Neural cell (in vitro differentiated cells): Measurements from ENCODE around the gene PIKFYVE. TPM values are rescaled to one million over a fixed set of nuclear protein-coding genes. Genes with fewer than 3 reads are reported as not detected.

Experiments
- H2AFZ ChIP-seq: fragments of 200-600, 300-800 bp; sonication (generic), shearing (Covaris generic); 2 replicates; pipeline ENCODE4 v1.6.0; 2014; ENCODE audit warnings: low read depth, mild to moderate bottlenecking, antibody characterized with exemption, low read length, moderate library complexity
- H3F3A ChIP-seq: fragments of 200-600 bp; shearing (Covaris generic); 2 replicates; pipeline ENCODE4 v1.6.1; 2016; ENCODE audit warnings: mild to moderate bottlenecking, moderate library complexity, mixed read lengths, antibody characterized with exemption, low read length; ENCODE audit not compliant: insufficient read depth, poor library complexity, severe bottlenecking
- H3K27ac ChIP-seq: fragments of 200-600, 300-800 bp; sonication (generic), shearing (Covaris generic); 2 replicates; pipeline ENCODE4 v1.5.1; 2014; ENCODE audit warnings: mild to moderate bottlenecking, low read length, moderate library complexity
- H3K27me3 ChIP-seq: fragments of 300-800, 200-600 bp; sonication (generic), shearing (Covaris generic); 2 replicates; pipeline ENCODE4 v1.6.0; 2014; ENCODE audit warnings: mild to moderate bottlenecking, low read depth, low read length, moderate library complexity; ENCODE audit not compliant: insufficient read depth
- H3K36me3 ChIP-seq: fragments of 300-800, 200-600 bp; sonication (generic), shearing (Covaris generic); 2 replicates; pipeline ENCODE4 v1.5.1; 2014; ENCODE audit warnings: mild to moderate bottlenecking, antibody characterized with exemption, low read length, moderate library complexity; ENCODE audit not compliant: insufficient read depth
- H3K4me2 ChIP-seq: fragments of 300-800, 200-600 bp; sonication (generic), shearing (Covaris generic); 2 replicates; pipeline ENCODE4 v1.6.0; 2014; ENCODE audit warnings: mild to moderate bottlenecking, low read length
- H3K4me3 ChIP-seq: fragments of 300-800, 200-600 bp; sonication (generic), shearing (Covaris generic); 2 replicates; pipeline ENCODE4 v1.5.1; 2014; ENCODE audit warnings: mild to moderate bottlenecking, low read length, moderate library complexity
- H3K79me2 ChIP-seq: fragments of 200-600 bp; shearing (Covaris generic); replicated peaks from 2 replicates; pipeline ENCODE4 v1.6.0; 2014; ENCODE audit warnings: mild to moderate bottlenecking, low read length, moderate library complexity; ENCODE audit not compliant: insufficient read depth
- H3K9ac ChIP-seq: fragments of 300-800, 200-600 bp; sonication (generic), shearing (Covaris generic); 2 replicates; pipeline ENCODE4 v1.6.1; 2016; ENCODE audit warnings: mild to moderate bottlenecking, low read length, mixed read lengths
- H3K9me2 ChIP-seq: fragments of 200-600 bp; shearing (Covaris generic); 2 replicates; pipeline ENCODE4 v1.6.1; 2016; ENCODE audit warnings: mild to moderate bottlenecking, low read length, mixed read lengths; ENCODE audit not compliant: insufficient read depth
- H3K9me3 ChIP-seq: fragments of 200-600, 300-800 bp; sonication (generic), shearing (Covaris generic); 2 replicates; pipeline ENCODE4 v1.6.1; 2016; ENCODE audit warnings: mild to moderate bottlenecking, mixed run types, low read length, moderate library complexity, mixed read lengths
- H4K20me1 ChIP-seq: fragments of 200-600 bp; shearing (Covaris generic); 2 replicates; pipeline ENCODE4 v1.6.1; 2016; ENCODE audit warnings: mild to moderate bottlenecking, mixed run types; ENCODE audit not compliant: insufficient read depth
- EP300 ChIP-seq: fragments of 450-650 bp; conservative IDR thresholded peaks from 2 replicates; pipeline ENCODE4 v1.6.1; 2014; ENCODE audit warnings: antibody characterized with exemption, mild to moderate bottlenecking, moderate library complexity; ENCODE audit not compliant: poor library complexity, severe bottlenecking
- EZH2 ChIP-seq: fragments of 200-600, 300-800 bp; shearing (Covaris generic), sonication (generic); IDR thresholded peaks from 2 replicates; pipeline ENCODE4 v1.6.1; 2014; ENCODE audit warnings: antibody characterized with exemption, low read length, borderline replicate concordance, mild to moderate bottlenecking; ENCODE audit not compliant: insufficient read depth, poor library complexity, severe bottlenecking
- MXI1 ChIP-seq: fragments of 450-650 bp; conservative IDR thresholded peaks from 2 replicates; pipeline ENCODE4 v1.6.1; 2014; ENCODE audit warnings: antibody characterized with exemption, mild to moderate bottlenecking; ENCODE audit not compliant: poor library complexity, severe bottlenecking
- POLR2AphosphoS5 ChIP-seq: IDR thresholded peaks from 2 replicates; pipeline ENCODE4 v1.6.1; 2012
- RAD21 ChIP-seq: fragments of 450-650 bp; conservative IDR thresholded peaks from 2 replicates; pipeline ENCODE4 v1.6.1; 2014; ENCODE audit warnings: antibody characterized with exemption, mild to moderate bottlenecking, moderate library complexity
- SMC3 ChIP-seq: fragments of 450-650 bp; conservative IDR thresholded peaks from 2 replicates; pipeline ENCODE4 v1.6.1; 2014; ENCODE audit warnings: antibody characterized with exemption, mild to moderate bottlenecking, moderate library complexity; ENCODE audit not compliant: poor library complexity
- TAF1 ChIP-seq: IDR thresholded peaks from 2 replicates; pipeline ENCODE4 v1.6.1; 2012; ENCODE audit warnings: low read depth
- polyA plus RNA-seq: library from polyadenylated mRNA; depleted of rRNA; stranded (reverse); fragments of >200 nt; gene quantifications from 2 replicates; pipeline ENCODE4 v1.2.3, GENCODE V29; 2014
- TF ChIP-seq, protein P1 (sequence below): IDR thresholded peaks from 2 replicates; pipeline ENCODE4 v1.6.1; 2012; ENCODE audit warnings: borderline replicate concordance
- TF ChIP-seq, protein P2 (sequence below): fragments of 450-650 bp; IDR thresholded peaks from 2 replicates; pipeline ENCODE4 v1.5.1; 2014; ENCODE audit warnings: antibody characterized with exemption, mild to moderate bottlenecking, moderate library complexity; ENCODE audit not compliant: poor library complexity, severe bottlenecking

The PIKFYVE gene
- polyA plus RNA-seq, 1 donor from 2014 or later, result 27.1 TPM

DNA sequence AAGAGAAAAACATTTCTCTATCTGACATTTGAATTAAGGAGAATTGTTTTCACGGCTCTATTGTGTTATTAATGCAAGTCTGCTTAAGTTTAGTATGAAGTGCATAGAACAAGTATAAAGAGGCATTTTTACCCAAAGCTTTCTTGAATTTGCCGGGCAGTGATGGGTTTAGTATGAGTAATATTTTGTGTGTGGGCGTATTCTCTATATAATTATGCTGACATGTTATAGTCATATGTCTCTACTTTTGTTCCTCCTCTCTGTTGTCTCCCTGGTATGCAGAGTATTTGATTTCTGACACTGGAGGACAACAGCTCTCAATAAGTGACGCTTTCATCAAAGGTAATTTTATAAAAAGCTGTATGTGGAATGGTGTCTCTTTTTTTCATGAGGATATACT is 45.9 kb downstream of the PIKFYVE start:
- H3F3A ChIP-seq, result no peaks in the 10 kb centered on the region
- H3K9me2 ChIP-seq, result no peaks in the 10 kb centered on the region
- no peaks in the 10 kb centered on the region for H3K27me3 ChIP-seq
- no peaks in the 10 kb centered on the region for H4K20me1 ChIP-seq
- no peak overlapping the region for H3K9ac ChIP-seq
- H3K36me3 ChIP-seq, result no peaks in the 10 kb centered on the region
- H3K4me3 ChIP-seq, result no peak overlapping the region
- no peak overlapping the region for H3K4me2 ChIP-seq
- no peak overlapping the region for H3K27ac ChIP-seq
- no peak overlapping the region for H2AFZ ChIP-seq
- H3K9me3 ChIP-seq, result no peaks in the 10 kb centered on the region
- no peak for TF ChIP-seq EP300
- TF ChIP-seq TAF1, result no peak
- TF ChIP-seq RAD21, result no peak
- TF ChIP-seq, protein P1, sequence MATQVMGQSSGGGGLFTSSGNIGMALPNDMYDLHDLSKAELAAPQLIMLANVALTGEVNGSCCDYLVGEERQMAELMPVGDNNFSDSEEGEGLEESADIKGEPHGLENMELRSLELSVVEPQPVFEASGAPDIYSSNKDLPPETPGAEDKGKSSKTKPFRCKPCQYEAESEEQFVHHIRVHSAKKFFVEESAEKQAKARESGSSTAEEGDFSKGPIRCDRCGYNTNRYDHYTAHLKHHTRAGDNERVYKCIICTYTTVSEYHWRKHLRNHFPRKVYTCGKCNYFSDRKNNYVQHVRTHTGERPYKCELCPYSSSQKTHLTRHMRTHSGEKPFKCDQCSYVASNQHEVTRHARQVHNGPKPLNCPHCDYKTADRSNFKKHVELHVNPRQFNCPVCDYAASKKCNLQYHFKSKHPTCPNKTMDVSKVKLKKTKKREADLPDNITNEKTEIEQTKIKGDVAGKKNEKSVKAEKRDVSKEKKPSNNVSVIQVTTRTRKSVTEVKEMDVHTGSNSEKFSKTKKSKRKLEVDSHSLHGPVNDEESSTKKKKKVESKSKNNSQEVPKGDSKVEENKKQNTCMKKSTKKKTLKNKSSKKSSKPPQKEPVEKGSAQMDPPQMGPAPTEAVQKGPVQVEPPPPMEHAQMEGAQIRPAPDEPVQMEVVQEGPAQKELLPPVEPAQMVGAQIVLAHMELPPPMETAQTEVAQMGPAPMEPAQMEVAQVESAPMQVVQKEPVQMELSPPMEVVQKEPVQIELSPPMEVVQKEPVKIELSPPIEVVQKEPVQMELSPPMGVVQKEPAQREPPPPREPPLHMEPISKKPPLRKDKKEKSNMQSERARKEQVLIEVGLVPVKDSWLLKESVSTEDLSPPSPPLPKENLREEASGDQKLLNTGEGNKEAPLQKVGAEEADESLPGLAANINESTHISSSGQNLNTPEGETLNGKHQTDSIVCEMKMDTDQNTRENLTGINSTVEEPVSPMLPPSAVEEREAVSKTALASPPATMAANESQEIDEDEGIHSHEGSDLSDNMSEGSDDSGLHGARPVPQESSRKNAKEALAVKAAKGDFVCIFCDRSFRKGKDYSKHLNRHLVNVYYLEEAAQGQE, result no peak
- no peak for TF ChIP-seq MXI1
- TF ChIP-seq, protein P2, sequence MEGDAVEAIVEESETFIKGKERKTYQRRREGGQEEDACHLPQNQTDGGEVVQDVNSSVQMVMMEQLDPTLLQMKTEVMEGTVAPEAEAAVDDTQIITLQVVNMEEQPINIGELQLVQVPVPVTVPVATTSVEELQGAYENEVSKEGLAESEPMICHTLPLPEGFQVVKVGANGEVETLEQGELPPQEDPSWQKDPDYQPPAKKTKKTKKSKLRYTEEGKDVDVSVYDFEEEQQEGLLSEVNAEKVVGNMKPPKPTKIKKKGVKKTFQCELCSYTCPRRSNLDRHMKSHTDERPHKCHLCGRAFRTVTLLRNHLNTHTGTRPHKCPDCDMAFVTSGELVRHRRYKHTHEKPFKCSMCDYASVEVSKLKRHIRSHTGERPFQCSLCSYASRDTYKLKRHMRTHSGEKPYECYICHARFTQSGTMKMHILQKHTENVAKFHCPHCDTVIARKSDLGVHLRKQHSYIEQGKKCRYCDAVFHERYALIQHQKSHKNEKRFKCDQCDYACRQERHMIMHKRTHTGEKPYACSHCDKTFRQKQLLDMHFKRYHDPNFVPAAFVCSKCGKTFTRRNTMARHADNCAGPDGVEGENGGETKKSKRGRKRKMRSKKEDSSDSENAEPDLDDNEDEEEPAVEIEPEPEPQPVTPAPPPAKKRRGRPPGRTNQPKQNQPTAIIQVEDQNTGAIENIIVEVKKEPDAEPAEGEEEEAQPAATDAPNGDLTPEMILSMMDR, result no peak
- no peak for TF ChIP-seq SMC3
- no peak for TF ChIP-seq POLR2AphosphoS5
- no peak for TF ChIP-seq EZH2
- H3K79me2 ChIP-seq, result no peaks in the 10 kb centered on the region

DNA sequence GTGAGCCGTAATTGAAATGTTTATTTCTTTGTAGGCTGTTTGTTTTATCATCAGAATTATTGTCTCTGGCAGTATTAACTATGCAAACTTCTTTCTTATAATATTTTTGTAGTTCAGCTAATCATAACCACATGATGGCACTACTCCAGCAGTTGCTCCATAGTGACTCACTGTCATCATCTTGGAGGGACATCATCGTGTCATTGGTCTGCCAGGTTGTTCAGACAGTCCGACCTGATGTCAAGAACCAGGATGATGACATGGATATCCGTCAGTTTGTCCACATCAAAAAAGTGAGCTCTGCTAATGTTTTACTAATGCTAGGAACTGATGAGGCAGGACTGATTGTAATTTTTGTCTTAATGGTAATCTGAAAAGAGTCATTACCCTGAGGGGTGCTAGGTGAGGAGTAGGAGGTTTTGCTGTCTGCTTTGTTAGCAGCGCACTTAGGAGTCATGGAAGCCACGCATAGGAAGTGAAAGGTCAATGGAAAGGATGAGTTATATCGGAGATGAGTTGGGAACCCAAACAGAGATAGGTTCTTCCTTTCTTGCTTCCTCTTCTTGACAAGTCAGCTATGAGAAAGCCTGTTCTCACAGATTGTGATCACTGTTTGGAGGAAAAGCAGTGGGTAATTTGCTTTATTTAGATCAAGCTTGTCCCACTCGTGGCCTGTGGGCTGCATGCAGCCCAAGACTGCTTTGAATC is 49.2 kb downstream of the PIKFYVE start:
- H3K36me3 ChIP-seq, result no peaks in the 10 kb centered on the region

More for the DNA sequence above, 49.2 kb downstream of the PIKFYVE start:
- H2AFZ ChIP-seq, result no peak overlapping the region
- H3K4me2 ChIP-seq, result no peak overlapping the region
- no peak overlapping the region for H3K27ac ChIP-seq
- H3K79me2 ChIP-seq, result no peaks in the 10 kb centered on the region
- H3K27me3 ChIP-seq, result no peaks in the 10 kb centered on the region
- H3K9ac ChIP-seq, result no peak overlapping the region
- no peaks in the 10 kb centered on the region for H4K20me1 ChIP-seq
- no peak overlapping the region for H3K4me3 ChIP-seq
- no peaks in the 10 kb centered on the region for H3K9me3 ChIP-seq
- TF ChIP-seq RAD21 (no peak), EZH2 (no peak), POLR2AphosphoS5 (no peak), SMC3 (no peak), MXI1 (no peak)
- H3F3A ChIP-seq, result no peaks in the 10 kb centered on the region
- H3K9me2 ChIP-seq, result no peaks in the 10 kb centered on the region
